Peyer's patch (tissue), 4 donors: ENCODE data around the gene TMEM19.

Source experiments
- CTCF ChIP-seq, 6 experiments: fragments of 450-650 bp in 4 of 6; fragments of 200-600 bp in 2 of 6; sonication (generic) in 1 of 6; IDR thresholded peaks; one replicate each; pipeline ENCODE4 v1.5.1; 2017 to 2019; ENCODE audit warnings: antibody characterized with exemption in 6 of 6, mild to moderate bottlenecking in 3 of 6, moderate library complexity in 1 of 6
- POLR2A ChIP-seq, 2 donors: fragments of 450-650 bp; IDR thresholded peaks; one replicate each; pipeline ENCODE4 v1.5.1; 2017; ENCODE audit warnings: antibody characterized with exemption in 2 of 2, mild to moderate bottlenecking in 2 of 2, moderate library complexity in 2 of 2

GRCh38 chr12:71726548-71726947, 40.7 kb downstream of the TMEM19 start:
- TF ChIP-seq CTCF (IDR thresholded peaks at IDR 0.05), result no peak
- TF ChIP-seq POLR2A (IDR thresholded peaks at IDR 0.05), result no peak
